WTC11 (cell line): ENCODE measurements around the gene SLC7A4. TPM values are rescaled to one million over a fixed set of nuclear protein-coding genes. Genes with fewer than 3 reads are reported as not detected.

Experiments
- ATAC-seq: fragments of 200-7000 bp; cut with Tn5 transposase; 2 replicates; pipeline ENCODE4 v1.10.0; 2021; ENCODE audit warnings: mild to moderate bottlenecking, moderate library complexity
- CTCF ChIA-PET: fragments of 300-600 bp; sonication (Branson Sonifier 250); formaldehyde crosslinking; loops from one replicate; lab custom pipeline; 2021; ENCODE audit warnings: antibody characterized with exemption; lab: Charles Lee
- POLR2A ChIA-PET: fragments of 350-600 bp; sonication (Branson Sonifier 250); formaldehyde crosslinking; loops from one replicate; lab custom pipeline; 2021; ENCODE audit warnings: antibody characterized with exemption; lab: Charles Lee
- DNase-seq: peaks from one replicate; pipeline ENCODE4 v3.0.0; 2021; ENCODE audit warnings: low spot score
- H3K27ac Mint-ChIP-seq: 2 replicates; pipeline ENCODE4 v1.8.0; 2021; ENCODE audit warnings: mixed read lengths
- H3K27me3 Mint-ChIP-seq: 2 replicates; pipeline ENCODE4 v1.8.0; 2021; ENCODE audit warnings: low read depth, mild to moderate bottlenecking, moderate library complexity, mixed read lengths
- H3K36me3 Mint-ChIP-seq: 2 replicates; pipeline ENCODE4 v1.8.0; 2021; ENCODE audit warnings: mixed read lengths
- H3K4me1 Mint-ChIP-seq: 2 replicates; pipeline ENCODE4 v1.8.0; 2022; ENCODE audit warnings: mixed read lengths
- H3K4me3 Mint-ChIP-seq: 2 replicates; pipeline ENCODE4 v1.8.0; 2021; ENCODE audit warnings: mild to moderate bottlenecking, moderate library complexity, mixed read lengths
- H3K9me3 Mint-ChIP-seq: 2 replicates; pipeline ENCODE4 v1.8.0; 2021; ENCODE audit warnings: mixed read lengths
- ARID4B ChIP-seq: sonication (generic); formaldehyde crosslinking; IDR thresholded peaks from 2 replicates; pipeline ENCODE4 v1.8.0; 2023; ENCODE audit warnings: missing genetic modification reagents, mild to moderate bottlenecking, borderline replicate concordance
- ATF2 ChIP-seq: sonication (generic); formaldehyde crosslinking; IDR thresholded peaks from 2 replicates; pipeline ENCODE4 v1.8.1; 2022; ENCODE audit warnings: low read depth, missing genetic modification reagents, borderline replicate concordance
- ATF6 ChIP-seq: sonication (generic); formaldehyde crosslinking; IDR thresholded peaks from 2 replicates; pipeline ENCODE4 v1.8.1; 2023; ENCODE audit warnings: mild to moderate bottlenecking, missing genetic modification reagents
- CREM ChIP-seq: sonication (generic); formaldehyde crosslinking; IDR thresholded peaks from 2 replicates; pipeline ENCODE4 v1.8.1; 2022; ENCODE audit warnings: mild to moderate bottlenecking, missing genetic modification reagents, moderate library complexity
- E2F1 ChIP-seq: sonication (generic); formaldehyde crosslinking; IDR thresholded peaks from 2 replicates; pipeline ENCODE4 v1.8.0; 2022; ENCODE audit warnings: mild to moderate bottlenecking, missing genetic modification reagents
- E2F4 ChIP-seq: sonication (generic); formaldehyde crosslinking; IDR thresholded peaks from 2 replicates; pipeline ENCODE4 v1.8.1; 2022; ENCODE audit warnings: low read depth, mild to moderate bottlenecking, moderate library complexity, missing genetic modification reagents, borderline replicate concordance
- GABPB1 ChIP-seq: sonication (generic); formaldehyde crosslinking; IDR thresholded peaks from 2 replicates; pipeline ENCODE4 v1.8.1; 2023; ENCODE audit warnings: mild to moderate bottlenecking, missing genetic modification reagents
- IRF1 ChIP-seq: sonication (generic); formaldehyde crosslinking; IDR thresholded peaks from 2 replicates; pipeline ENCODE4 v1.8.0; 2023; ENCODE audit warnings: missing genetic modification reagents
- JUN ChIP-seq: sonication (generic); formaldehyde crosslinking; IDR thresholded peaks from 2 replicates; pipeline ENCODE4 v1.8.0; 2023; ENCODE audit warnings: mild to moderate bottlenecking, missing genetic modification reagents
- NFATC4 ChIP-seq: fragments of 250-450 bp; sonication (Bioruptor Pico); IDR thresholded peaks from 2 replicates; pipeline ENCODE4 v1.9.0; 2021; ENCODE audit warnings: mild to moderate bottlenecking
- NFE2L1 ChIP-seq: sonication (generic); formaldehyde crosslinking; IDR thresholded peaks from 2 replicates; pipeline ENCODE4 v1.8.1; 2023; ENCODE audit warnings: missing genetic modification reagents
- SMAD3 ChIP-seq: sonication (generic); formaldehyde crosslinking; IDR thresholded peaks from 2 replicates; pipeline ENCODE4 v1.8.0; 2022; ENCODE audit warnings: missing genetic modification reagents, mild to moderate bottlenecking, borderline replicate concordance
- SP1 ChIP-seq: sonication (generic); formaldehyde crosslinking; conservative IDR thresholded peaks from 2 replicates; pipeline ENCODE4 v1.8.1; 2022; ENCODE audit warnings: missing genetic modification reagents
- STAT6 ChIP-seq: sonication (generic); formaldehyde crosslinking; conservative IDR thresholded peaks from 2 replicates; pipeline ENCODE4 v1.8.1; 2023; ENCODE audit warnings: mild to moderate bottlenecking, low read depth, missing genetic modification reagents, moderate library complexity
- USF1 ChIP-seq: sonication (generic); formaldehyde crosslinking; IDR thresholded peaks from 2 replicates; pipeline ENCODE4 v1.8.0; 2022; ENCODE audit warnings: mild to moderate bottlenecking, missing genetic modification reagents
- USF2 ChIP-seq: sonication (generic); formaldehyde crosslinking; IDR thresholded peaks from 2 replicates; pipeline ENCODE4 v1.8.1; 2023; ENCODE audit warnings: mild to moderate bottlenecking, missing genetic modification reagents, moderate library complexity
- ZNF219 ChIP-seq: sonication (generic); formaldehyde crosslinking; IDR thresholded peaks from 2 replicates; pipeline ENCODE4 v1.8.0; 2023; ENCODE audit warnings: missing genetic modification reagents, mild to moderate bottlenecking, borderline replicate concordance
- total RNA-seq: library from RNA; stranded (reverse); gene quantifications from 3 replicates; pipeline ENCODE4 v1.2.3, GENCODE V29; 2021

Gene SLC7A4
- total RNA-seq, 1 experiment from 2014 or later: 0.37 TPM

- H3K4me3 Mint-ChIP-seq: peak overlapping the region; percentile 68
- TF ChIP-seq E2F1 (CRISPR knock-in tag) (no peak), ATF2 (CRISPR knock-in tag) (no peak), JUN (no peak), CREM (no peak), NFATC4 (CRISPR knock-in tag) (no peak), GABPB1 (CRISPR knock-in tag) (no peak), IRF1 (no peak), ARID4B (CRISPR knock-in tag) (no peak), STAT6 (CRISPR knock-in tag) (no peak), NFE2L1 (no peak), SMAD3 (no peak)
- no peak overlapping the region for H3K27ac Mint-ChIP-seq
- peaks cover 6% of the 10 kb centered on the region for H3K4me1 Mint-ChIP-seq
- no peaks in the 10 kb centered on the region for H3K9me3 Mint-ChIP-seq
- ATAC-seq (no peak), DNase-seq (no peak)
- POLR2A ChIA-PET: no interaction called here
- H3K36me3 Mint-ChIP-seq: no peaks in the 10 kb centered on the region
- CTCF ChIA-PET: interaction anchor here (0.9 to 2.4 kb wide), 3 partner anchors 10 to 145 kb away, joined by 3 to 16 read pairs (median 9); no protein-coding TSS in a partner anchor
- peaks cover 33% of the 10 kb centered on the region for H3K27me3 Mint-ChIP-seq
These were observed 1.5 kb downstream of the SLC7A4 start for GRCh38 chr22:21030621-21031544.

- DNase-seq (no peak), ATAC-seq (no peak)
- Mint-ChIP-seq H3K4me3 (no peak overlapping the region), H3K27me3 (peaks cover 33% of the 10 kb centered on the region), H3K36me3 (no peaks in the 10 kb centered on the region)
- POLR2A ChIA-PET: no interaction called here
- TF ChIP-seq ZNF219 (CRISPR knock-in tag): no peak
- no peak for TF ChIP-seq E2F4 (CRISPR knock-in tag)
- TF ChIP-seq USF2 (CRISPR knock-in tag): no peak
- TF ChIP-seq ATF6 (CRISPR knock-in tag): no peak
- TF ChIP-seq SP1 (CRISPR knock-in tag): no peak
- no peak for TF ChIP-seq USF1 (CRISPR knock-in tag)
- TF ChIP-seq, all 79 proteins: peak for 0
- no peaks in the 10 kb centered on the region for H3K9me3 Mint-ChIP-seq
- H3K27ac Mint-ChIP-seq: no peak overlapping the region
- peaks cover 6% of the 10 kb centered on the region for H3K4me1 Mint-ChIP-seq
- CTCF ChIA-PET: interaction anchor here (1.1 to 2.4 kb wide), 2 partner anchors 9 to 16 kb away, joined by 3 to 9 read pairs; partner anchors contain the start of gene LRRC74B
These were observed 2.3 kb downstream of the SLC7A4 start for GRCh38 chr22:21030032-21030431.
